ENCODE measurements around the gene OBSL1. TPM values are rescaled to one million over a fixed set of nuclear protein-coding genes. Genes with fewer than 3 reads are reported as not detected.

Gene OBSL1
- total RNA-seq, 2 donors from 2014 or later, result 40.7 to 57.7 TPM

GRCh38 chr2:219540784-219541504 is 30.4 kb downstream of the OBSL1 start:
- intact Hi-C loops (cut with DNase I), result loop anchor here in 1 of 2 donors (1.0 to 10.0 kb wide), 2 partner anchors 33 to 104 kb away; no protein-coding TSS in a partner anchor
- DNase-seq (ENCODE audit: low spot score), result no peak

GRCh38 chr2:219539926-219540678 is 31.2 kb downstream of the OBSL1 start:
- DNase-seq (ENCODE audit: low spot score), result no peak
- intact Hi-C loops (cut with DNase I), result loop anchor here in 1 of 2 donors (1.0 to 10.0 kb wide), 2 partner anchors 34 to 105 kb away; no protein-coding TSS in a partner anchor

DNA sequence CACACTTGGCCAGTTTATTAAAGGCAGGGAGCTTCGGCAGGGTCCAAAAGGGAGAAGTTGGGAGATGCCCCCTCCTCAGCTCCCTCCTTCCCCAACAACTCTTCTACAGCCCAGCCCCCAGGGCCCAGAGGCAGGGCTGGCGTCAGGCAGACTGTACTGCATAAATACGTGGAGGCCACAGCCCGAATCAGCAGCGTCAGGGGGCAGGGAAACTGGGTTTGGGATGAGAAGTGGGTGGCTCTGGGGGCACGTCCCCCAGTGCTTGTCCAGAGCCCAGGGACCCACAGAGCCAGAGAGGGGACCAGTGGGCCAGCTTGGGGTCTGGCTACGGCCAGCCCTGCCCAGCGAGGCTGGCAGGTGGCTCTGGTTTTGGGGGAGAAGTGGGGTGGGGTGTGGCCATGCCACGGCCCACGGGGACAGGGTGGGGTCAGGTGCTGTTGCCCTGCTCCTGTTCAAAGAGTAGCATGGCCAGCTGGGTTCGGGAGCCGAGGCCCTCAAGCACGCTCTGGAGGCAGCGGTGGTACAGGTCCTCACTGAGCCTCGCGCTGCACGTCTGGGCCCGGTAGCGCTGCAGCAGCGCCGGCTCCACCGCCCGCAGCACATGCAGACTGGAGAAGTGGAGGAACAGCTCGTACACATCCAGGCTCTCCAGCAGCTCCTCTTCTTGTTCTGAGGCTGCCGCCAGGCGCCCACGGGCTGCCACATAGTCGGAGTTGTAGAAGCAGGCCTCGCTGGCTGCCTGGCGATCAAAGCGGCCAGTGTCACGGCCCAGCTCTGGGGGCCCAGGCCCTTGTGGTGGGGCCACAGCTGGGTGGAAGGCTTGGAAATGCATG is 32.2 kb downstream of the OBSL1 start:
- no peak for DNase-seq (ENCODE audit: low spot score)
- intact Hi-C loops (cut with DNase I), result no loop called here

DNA sequence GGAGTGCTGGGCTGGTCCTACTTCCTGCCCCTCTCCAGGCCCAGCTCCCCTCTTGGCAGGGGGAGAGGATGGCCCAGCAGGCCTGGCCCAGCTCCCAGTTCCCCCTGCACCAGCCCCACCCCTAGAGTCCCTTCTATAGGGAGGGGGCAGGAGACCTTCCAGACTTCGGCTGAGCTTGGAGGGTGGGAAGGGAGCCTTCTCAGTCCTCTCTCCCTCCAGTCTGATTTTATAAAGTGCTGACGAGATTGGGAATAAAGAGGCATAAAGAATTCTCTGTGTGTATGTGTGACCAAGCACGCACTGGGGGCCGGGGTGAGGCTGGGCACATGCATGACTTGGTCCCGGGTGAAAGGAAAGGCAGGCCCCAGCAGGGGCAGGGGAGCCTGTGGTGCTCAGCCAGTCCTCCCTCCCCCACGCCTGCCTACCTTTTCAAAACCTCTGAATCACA is 32.8 kb downstream of the OBSL1 start:
- DNase-seq (ENCODE audit: low spot score), result no peak
- intact Hi-C loops (cut with DNase I), result no loop called here

DNA sequence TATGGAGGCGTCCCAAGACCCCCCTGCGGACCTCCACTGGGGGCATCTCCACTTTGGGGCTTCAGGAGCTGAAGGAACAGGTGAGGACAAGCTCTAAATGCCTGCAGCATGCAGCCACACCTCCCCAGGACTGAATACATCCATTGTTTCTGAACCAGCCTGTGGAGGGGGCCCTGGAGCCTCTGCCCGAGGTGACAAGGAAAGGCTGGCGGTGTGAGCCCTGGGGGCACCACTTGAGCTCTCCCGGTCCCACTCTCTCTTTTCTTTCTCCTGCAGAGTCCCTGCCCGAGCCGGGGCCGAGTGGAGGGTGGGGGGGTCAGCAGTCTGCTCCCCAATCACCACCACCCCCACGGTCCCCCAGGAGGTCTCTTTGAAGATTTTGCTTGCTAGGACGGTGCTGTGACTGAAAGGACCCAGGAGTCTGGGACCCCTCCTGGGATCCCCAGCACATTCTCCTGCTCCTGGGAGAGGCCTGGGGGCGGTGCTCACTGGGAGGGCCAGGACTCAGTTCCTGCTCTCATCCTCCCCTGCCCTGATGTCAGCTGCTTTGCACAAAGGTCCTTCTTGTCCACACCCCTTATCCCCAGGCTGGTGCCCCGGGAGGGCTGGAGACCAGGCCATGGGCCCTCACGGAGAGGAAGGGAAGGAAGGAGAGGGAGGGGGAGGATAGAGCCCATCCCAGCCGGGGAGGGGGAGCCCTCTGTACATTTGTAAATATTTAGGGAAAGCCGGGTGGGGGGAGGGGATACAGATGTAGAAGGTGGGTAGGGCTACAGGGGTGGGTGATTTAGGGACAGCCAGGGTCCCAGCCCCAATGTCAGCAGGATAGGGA is 33.5 kb downstream of the OBSL1 start:
- no peak for DNase-seq (ENCODE audit: low spot score)
- intact Hi-C loops (cut with DNase I), result no loop called here

GRCh38 chr2:219536967-219537366 is 34.4 kb downstream of the OBSL1 start:
- intact Hi-C loops (cut with DNase I), result no loop called here
- no peak for DNase-seq (ENCODE audit: low spot score)

DNA sequence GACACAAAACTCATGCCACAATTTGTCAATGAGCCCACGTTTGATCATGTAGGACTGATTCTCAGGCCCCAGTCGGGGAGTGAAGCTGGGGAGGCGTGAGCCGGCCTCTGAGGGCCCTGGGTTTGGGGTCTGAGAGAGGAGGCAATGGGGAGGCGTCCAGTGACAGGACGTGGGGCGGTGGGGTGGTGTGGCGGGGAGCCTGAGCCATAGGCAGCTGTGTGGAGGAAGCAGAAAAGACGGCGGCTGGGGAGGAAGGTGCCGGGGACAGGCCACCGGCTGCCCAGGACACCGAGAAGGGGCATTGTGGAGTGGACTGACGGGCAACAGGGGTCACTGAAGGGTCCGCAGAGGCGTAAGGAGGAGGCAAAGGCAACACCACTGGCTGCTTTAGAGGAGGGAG is 34.9 kb downstream of the OBSL1 start:
- intact Hi-C loops (cut with DNase I), result no loop called here
- DNase-seq (ENCODE audit: low spot score), result no peak

DNA sequence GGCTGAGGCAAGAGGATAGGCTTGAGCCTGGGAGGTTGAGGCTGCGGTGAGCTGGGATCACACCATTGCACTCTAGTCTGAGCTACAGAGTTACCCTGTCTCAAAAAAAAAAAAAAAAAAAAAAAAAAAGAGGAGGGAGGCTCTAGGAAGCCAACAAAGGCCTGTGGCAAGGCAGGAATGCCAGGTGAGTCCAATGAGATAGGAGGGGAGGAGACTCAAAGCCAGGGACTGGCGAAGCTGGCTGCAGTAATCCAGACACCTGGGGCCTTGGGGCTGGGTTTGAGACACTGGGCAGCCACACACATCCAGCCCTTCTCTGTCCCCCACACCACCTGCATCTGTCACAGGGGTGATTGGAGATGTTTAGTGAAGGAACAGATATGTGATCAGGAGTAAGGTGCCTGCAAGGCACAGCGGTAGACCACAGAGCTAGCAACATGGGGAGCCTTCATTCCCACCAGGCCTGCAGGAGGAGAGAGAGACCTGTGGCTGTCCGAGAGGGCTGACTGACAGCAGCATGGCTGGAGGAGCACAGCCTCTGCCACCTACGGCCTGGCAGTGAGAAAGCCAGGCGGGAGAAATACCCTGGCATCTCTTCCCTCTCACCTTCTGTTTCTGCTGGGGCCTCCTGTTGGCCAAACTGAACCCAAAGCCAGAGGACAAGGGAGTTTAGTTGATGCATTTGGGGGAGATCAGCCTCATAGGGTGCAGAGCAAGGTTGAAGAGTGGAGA is 37.2 kb downstream of the OBSL1 start:
- DNase-seq (ENCODE audit: low spot score), result no peak
- intact Hi-C loops (cut with DNase I), result no loop called here

GRCh38 chr2:219532378-219532649 is 39.0 kb downstream of the OBSL1 start:
- no peak for DNase-seq (ENCODE audit: low spot score)

GRCh38 chr2:219531639-219532377 is 39.5 kb downstream of the OBSL1 start:
- intact Hi-C loops (cut with DNase I), result loop anchor here in 1 of 2 donors (2.0 kb wide), 1 partner anchor 129 kb away; no protein-coding TSS in a partner anchor
- no peak for DNase-seq (ENCODE audit: low spot score)

More at GRCh38 chr2:219532378-219532649, 39.0 kb downstream of the OBSL1 start:
- intact Hi-C loops (cut with DNase I), result no loop called here

DNA sequence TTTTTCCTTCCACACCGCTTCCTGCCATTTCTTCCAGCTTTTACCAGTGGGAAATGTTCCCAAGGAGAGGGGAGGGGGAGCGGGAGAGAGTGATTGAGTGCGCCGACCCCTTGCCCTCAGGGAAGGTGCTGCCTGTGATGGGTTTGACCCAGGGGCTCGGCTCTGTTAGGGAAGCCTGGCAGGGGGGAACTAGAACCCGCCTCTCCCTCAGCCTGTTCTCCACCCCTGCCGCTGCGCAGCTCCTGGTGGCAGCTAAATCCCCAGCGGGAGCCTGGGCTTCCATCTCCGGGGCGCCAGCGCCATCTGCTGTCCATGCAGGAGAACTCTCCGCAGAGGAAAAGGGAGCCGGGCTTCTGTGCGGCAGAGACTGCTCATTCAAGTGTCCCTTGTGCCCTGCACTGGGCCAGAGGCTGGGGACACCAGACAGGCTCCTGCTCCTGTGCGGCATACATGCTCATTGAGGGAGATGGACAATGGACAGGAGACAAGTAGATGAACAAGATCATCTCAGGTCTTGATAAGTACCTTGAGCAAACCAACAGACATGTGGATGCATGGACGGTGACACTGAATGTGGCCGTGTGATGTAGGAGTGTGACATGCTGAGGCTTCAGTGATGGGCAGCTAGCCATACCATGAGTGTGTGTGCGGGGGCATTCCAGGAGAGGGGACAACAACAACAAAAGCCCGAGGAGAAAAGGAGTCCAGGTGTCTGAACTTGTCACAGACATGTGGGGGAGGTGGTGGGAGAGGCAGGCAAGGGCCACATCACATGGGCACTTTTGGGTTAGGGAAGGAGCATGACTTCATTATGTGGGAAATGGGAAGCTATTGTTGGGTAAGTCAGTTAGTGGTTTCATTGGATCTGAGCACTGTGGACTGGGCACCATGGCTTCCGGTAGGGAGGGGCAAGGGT is 41.0 kb downstream of the OBSL1 start:
- peak; percentile 95 for DNase-seq (ENCODE audit: low spot score)
- intact Hi-C loops (cut with DNase I), result loop anchor here in 1 of 2 donors (2.0 kb wide), 1 partner anchor 128 kb away; no protein-coding TSS in a partner anchor

DNA sequence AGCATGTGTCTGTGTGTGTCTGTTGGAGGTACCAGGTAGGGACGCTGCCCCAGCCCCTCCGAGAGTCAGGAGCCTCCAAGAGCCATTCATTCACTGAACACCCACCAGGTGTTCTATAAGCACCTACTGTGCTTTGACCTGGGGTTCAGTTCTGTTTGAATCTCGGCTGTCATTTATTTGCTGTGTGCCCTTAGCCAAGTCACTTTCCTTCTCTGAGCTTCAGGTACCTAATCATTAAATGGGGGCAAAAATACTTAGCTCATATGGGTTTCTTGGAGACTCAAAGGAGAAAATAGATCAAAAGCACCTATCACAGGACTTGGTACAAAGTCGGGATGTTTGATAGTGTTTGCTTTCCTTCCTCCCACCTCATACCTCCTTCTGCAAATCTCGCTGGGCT is 43.9 kb downstream of the OBSL1 start:
- no peak for DNase-seq (ENCODE audit: low spot score)
- intact Hi-C loops (cut with DNase I), result loop anchor here in 1 of 2 donors (5.0 kb wide), 1 partner anchor 125 kb away; no protein-coding TSS in a partner anchor

DNA sequence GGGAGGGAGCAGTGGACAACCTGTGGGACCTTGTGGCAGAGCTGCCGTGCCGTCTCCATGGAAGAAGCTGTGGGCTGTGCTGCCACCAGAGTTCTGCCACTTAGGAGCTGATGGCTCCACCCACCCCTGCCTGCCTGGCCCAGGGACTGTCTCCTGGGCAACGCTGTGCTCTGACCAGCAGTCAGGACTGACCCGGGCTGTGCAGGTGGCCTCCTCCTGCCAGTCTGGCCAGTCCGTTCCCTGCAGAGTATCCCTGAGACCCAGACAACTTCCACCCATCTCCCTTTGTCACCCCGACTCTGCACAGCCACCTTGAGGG is 44.3 kb downstream of the OBSL1 start:
- intact Hi-C loops (cut with DNase I), result loop anchor here in 1 of 2 donors (5.0 kb wide), 1 partner anchor 125 kb away; no protein-coding TSS in a partner anchor

GRCh38 chr2:219526320-219527075 is 44.8 kb downstream of the OBSL1 start:
- intact Hi-C loops (cut with DNase I), result loop anchor here in 1 of 2 donors (5.0 kb wide), 1 partner anchor 124 kb away; no protein-coding TSS in a partner anchor
- DNase-seq (ENCODE audit: low spot score), result no peak

More for the DNA sequence above, 44.3 kb downstream of the OBSL1 start:
- no peak for DNase-seq (ENCODE audit: low spot score)

DNA sequence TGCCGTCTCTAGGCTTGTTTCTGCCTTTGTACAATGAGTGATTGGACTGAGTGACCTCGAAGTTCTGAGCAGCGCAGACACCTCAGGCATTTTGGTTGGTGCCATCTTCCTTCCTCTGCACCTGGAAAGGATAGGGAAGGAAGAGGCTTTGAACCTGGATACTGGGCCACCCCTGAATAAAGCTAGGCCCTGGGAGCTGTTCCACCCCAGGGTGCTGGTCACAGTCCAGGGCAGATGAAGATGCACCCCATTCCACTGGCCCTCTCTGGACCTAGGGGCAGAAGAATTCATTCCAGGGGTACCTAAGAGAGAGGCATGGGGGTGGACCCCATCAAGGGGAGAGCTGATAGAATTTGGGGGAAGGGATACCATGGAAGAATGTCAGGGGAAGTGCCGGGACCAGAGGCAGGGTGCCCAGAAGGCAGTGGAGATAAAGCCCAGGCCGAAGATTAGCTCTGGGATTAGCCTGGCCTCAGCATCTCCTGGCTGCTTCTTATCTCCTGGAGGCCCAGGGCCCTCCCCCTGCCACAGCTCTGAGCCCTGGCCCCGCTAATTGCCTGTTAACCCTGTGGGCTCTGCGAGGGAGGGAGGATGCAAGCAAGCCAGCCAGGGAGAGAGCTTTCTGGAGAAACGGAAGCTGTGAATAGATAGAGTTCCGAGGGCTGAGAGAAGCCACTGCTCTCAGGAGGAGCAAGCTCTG is 45.7 kb downstream of the OBSL1 start:
- DNase-seq (ENCODE audit: low spot score), result no peak
- intact Hi-C loops (cut with DNase I), result loop anchor here in 1 of 2 donors (5.0 kb wide), 1 partner anchor 123 kb away; no protein-coding TSS in a partner anchor
